Brain pericyte (primary cell): ENCODE data around the gene PCDH11X.
"Not testable (repeated sequence)": the region's sequence is repeated elsewhere in the genome, so short reads cannot be mapped to it uniquely, and the experiment has no call there.

Experiments
- DNase-seq: peaks from one replicate; pipeline ENCODE4 v3.0.0-alpha.2; 2012; ENCODE audit warnings: low read depth, low spot score

PCDH11X gene, protein sequence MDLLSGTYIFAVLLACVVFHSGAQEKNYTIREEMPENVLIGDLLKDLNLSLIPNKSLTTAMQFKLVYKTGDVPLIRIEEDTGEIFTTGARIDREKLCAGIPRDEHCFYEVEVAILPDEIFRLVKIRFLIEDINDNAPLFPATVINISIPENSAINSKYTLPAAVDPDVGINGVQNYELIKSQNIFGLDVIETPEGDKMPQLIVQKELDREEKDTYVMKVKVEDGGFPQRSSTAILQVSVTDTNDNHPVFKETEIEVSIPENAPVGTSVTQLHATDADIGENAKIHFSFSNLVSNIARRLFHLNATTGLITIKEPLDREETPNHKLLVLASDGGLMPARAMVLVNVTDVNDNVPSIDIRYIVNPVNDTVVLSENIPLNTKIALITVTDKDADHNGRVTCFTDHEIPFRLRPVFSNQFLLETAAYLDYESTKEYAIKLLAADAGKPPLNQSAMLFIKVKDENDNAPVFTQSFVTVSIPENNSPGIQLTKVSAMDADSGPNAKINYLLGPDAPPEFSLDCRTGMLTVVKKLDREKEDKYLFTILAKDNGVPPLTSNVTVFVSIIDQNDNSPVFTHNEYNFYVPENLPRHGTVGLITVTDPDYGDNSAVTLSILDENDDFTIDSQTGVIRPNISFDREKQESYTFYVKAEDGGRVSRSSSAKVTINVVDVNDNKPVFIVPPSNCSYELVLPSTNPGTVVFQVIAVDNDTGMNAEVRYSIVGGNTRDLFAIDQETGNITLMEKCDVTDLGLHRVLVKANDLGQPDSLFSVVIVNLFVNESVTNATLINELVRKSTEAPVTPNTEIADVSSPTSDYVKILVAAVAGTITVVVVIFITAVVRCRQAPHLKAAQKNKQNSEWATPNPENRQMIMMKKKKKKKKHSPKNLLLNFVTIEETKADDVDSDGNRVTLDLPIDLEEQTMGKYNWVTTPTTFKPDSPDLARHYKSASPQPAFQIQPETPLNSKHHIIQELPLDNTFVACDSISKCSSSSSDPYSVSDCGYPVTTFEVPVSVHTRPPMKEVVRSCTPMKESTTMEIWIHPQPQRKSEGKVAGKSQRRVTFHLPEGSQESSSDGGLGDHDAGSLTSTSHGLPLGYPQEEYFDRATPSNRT (N-terminal part only)

DNA sequence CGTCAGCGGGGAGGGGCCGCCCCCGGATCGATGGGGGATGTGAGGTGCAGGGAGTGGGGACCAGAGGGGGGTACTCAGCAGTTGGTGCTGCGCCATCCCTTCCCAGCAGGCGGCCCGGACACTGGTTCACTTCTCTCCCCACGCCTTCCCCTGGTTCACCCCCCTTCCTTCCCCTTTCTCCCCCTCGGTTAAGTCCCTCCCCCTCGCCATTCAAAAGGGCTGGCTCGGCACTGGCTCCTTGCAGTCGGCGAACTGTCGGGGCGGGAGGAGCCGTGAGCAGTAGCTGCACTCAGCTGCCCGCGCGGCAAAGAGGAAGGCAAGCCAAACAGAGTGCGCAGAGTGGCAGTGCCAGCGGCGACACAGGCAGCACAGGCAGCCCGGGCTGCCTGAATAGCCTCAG is at the start of gene PCDH11X:
Gene PCDH11X (plus strand): TSS at position 241 of the 400 bp plus-strand sequence. CDS start 56,130 bp downstream, outside the sequence.
- not testable (repeated sequence) for DNase-seq

GRCh38 chrX:91747446-91747845 is 31.7 kb upstream of the PCDH11X start:
- DNase-seq = not testable (repeated sequence)

GRCh38 chrX:91753022-91753421 is 26.2 kb upstream of the PCDH11X start:
- DNase-seq = not testable (repeated sequence)

- not testable (repeated sequence) for DNase-seq
These were observed 8.3 kb upstream of the PCDH11X start for GRCh38 chrX:91770619-91771488.

- DNase-seq = not testable (repeated sequence)
These were observed 5.2 kb upstream of the PCDH11X start for GRCh38 chrX:91773943-91774342.

- DNase-seq = not testable (repeated sequence)
These were observed 833 bp downstream of the PCDH11X start for GRCh38 chrX:91780008-91780407.

DNA sequence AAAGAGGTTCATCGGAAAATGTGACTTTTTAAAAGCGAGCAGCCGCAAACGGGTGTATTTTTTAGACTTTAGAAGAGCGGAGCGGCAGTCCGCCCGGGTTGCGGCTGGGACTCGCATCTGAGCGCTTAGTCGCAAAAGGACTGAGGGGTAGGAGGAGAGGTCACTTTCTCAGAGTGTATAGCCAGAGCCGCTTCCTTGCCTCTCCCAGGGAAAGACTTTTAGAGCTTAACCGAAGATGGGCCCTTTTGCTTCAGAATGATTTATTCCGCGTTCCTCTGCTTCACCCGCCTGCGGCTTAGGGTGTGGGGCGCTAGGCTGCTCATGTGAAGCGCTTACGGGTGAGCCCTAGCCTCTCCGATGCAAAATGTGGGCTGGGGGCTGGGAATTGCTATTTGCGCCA is 1.5 kb downstream of the PCDH11X start:
- not testable (repeated sequence) for DNase-seq

- not testable (repeated sequence) for DNase-seq
These were observed 2.6 kb downstream of the PCDH11X start for GRCh38 chrX:91781553-91782298.

GRCh38 chrX:91782825-91783224 is 3.6 kb downstream of the PCDH11X start:
- not testable (repeated sequence) for DNase-seq

- not testable (repeated sequence) for DNase-seq
These were observed 38.4 kb downstream of the PCDH11X start for GRCh38 chrX:91817537-91817936.

DNA sequence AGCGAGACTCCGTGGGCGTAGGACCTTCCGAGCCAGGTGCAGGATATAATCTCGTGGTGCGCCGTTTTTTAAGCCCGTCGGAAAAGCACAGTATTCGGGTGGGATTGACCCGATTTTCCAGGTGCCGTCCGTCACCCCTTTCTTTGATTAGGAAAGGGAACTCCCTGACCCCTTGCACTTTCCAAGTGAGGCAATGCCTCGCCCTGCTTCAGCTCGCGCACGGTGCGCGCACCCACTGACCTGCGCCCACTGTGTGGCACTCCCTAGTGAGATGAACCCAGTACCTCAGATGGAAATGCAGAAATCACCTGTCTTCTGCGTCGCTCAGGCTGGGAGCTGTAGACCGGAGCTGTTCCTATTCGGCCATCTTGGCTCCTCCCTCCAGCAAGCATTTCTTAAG is 46.1 kb downstream of the PCDH11X start:
- DNase-seq = not testable (repeated sequence)
